Cardiac muscle cell (in vitro differentiated cells and primary cell): ENCODE measurements around the gene ZRANB2. TPM values are rescaled to one million over a fixed set of nuclear protein-coding genes. Genes with fewer than 3 reads are reported as not detected.

Experiments used
- DNase-seq, 2 donors: peaks; one replicate each; pipeline versions ENCODE4 v3.0.0 to v3.0.0-alpha.2; 2010 to 2017; ENCODE audit warnings: low read depth in 1 of 2, low spot score in 1 of 2
- H3K27ac ChIP-seq: fragments of 200-600 bp; sonication (generic); 2 replicates; pipeline ENCODE4 v1.5.1; 2016
- H3K27me3 ChIP-seq: fragments of 200-600 bp; sonication (generic); 2 replicates; pipeline ENCODE4 v1.6.0; 2016; ENCODE audit warnings: control low read depth
- H3K36me3 ChIP-seq: fragments of 200-600 bp; sonication (generic); 2 replicates; pipeline ENCODE4 v1.5.1; 2016; ENCODE audit warnings: control low read depth
- H3K4me1 ChIP-seq: fragments of 200-600 bp; sonication (generic); 2 replicates; pipeline ENCODE4 v1.8.1; 2017; ENCODE audit warnings: low read depth, mild to moderate bottlenecking, mixed run types
- H3K4me3 ChIP-seq: fragments of 200-600 bp; sonication (generic); 2 replicates; pipeline ENCODE4 v1.5.1; 2016; ENCODE audit warnings: mild to moderate bottlenecking
- H3K9me3 ChIP-seq: fragments of 200-600 bp; sonication (generic); 2 replicates; pipeline ENCODE4 v1.5.1; 2017; ENCODE audit warnings: low read depth, mild to moderate bottlenecking, control low read depth
- CTCF ChIP-seq: IDR thresholded peaks from 2 replicates; pipeline ENCODE4 v1.5.1; 2012; ENCODE audit warnings: low read depth, mild to moderate bottlenecking, low read length
- polyA plus RNA-seq: library from polyadenylated mRNA; unstranded; fragments of >200 nt; fragmentation: Nextera tagmentation; extraction: Ambion mirVana; gene quantifications from 2 replicates; pipeline ENCODE4 v1.2.1, GENCODE V29; 2016
- total RNA-seq: library from RNA; depleted of rRNA; stranded (reverse); fragments of >200 nt; gene quantifications from 2 replicates; pipeline ENCODE4 v1.2.3, GENCODE V29; 2016

Gene ZRANB2
- total and polyA plus RNA-seq, 2 experiments from 2014 or later = 53.6 to 119 TPM

- no peaks in the 10 kb centered on the region for H3K4me1 ChIP-seq
- no peak for DNase-seq
- no peak for TF ChIP-seq CTCF
- no peak overlapping the region for H3K4me3 ChIP-seq
- peaks cover 5% of the 10 kb centered on the region for H3K27me3 ChIP-seq
- no peaks in the 10 kb centered on the region for H3K36me3 ChIP-seq
- no peaks in the 10 kb centered on the region for H3K9me3 ChIP-seq
- H3K27ac ChIP-seq = no peak overlapping the region
Measured at GRCh38 chr1:71028981-71029380, 51.9 kb downstream of the ZRANB2 start.

- no peak for TF ChIP-seq CTCF
Measured at GRCh38 chr1:71027991-71028390, 52.8 kb downstream of the ZRANB2 start.

GRCh38 chr1:71026093-71026492 lies 54.7 kb downstream of the ZRANB2 start:
- Histone ChIP-seq H3K27me3 (peaks cover 5% of the 10 kb centered on the region), H3K4me1 (peaks cover 3% of the 10 kb centered on the region), H3K9me3 (no peaks in the 10 kb centered on the region), H3K27ac (no peak overlapping the region), H3K4me3 (no peak overlapping the region), H3K36me3 (no peaks in the 10 kb centered on the region)
- TF ChIP-seq CTCF = no peak
- DNase-seq = no peak

More at GRCh38 chr1:71027991-71028390, 52.8 kb downstream of the ZRANB2 start:
- Histone ChIP-seq H3K36me3 (no peaks in the 10 kb centered on the region), H3K9me3 (no peaks in the 10 kb centered on the region), H3K27me3 (peaks cover 5% of the 10 kb centered on the region), H3K4me1 (no peaks in the 10 kb centered on the region), H3K4me3 (no peak overlapping the region), H3K27ac (no peak overlapping the region)
- DNase-seq = no peak

- peaks cover 22% of the 10 kb centered on the region for H3K4me1 ChIP-seq
- peaks cover 5% of the 10 kb centered on the region for H3K27me3 ChIP-seq
- H3K36me3 ChIP-seq = no peaks in the 10 kb centered on the region
- no peak for TF ChIP-seq CTCF
- no peaks in the 10 kb centered on the region for H3K9me3 ChIP-seq
- no peak overlapping the region for H3K27ac ChIP-seq
- DNase-seq = no peak
- H3K4me3 ChIP-seq = no peak overlapping the region
Measured at GRCh38 chr1:71023515-71023914, 57.3 kb downstream of the ZRANB2 start.

- peaks cover 5% of the 10 kb centered on the region for H3K27me3 ChIP-seq
- no peaks in the 10 kb centered on the region for H3K36me3 ChIP-seq
- no peak overlapping the region for H3K4me3 ChIP-seq
- H3K9me3 ChIP-seq = no peaks in the 10 kb centered on the region
- peak overlapping the region; percentile 36 for H3K27ac ChIP-seq
- no peak for TF ChIP-seq CTCF
- H3K4me1 ChIP-seq = peaks cover 26% of the 10 kb centered on the region
- DNase-seq = peak in 1 of 2 donors; percentile 91
Measured at GRCh38 chr1:71019233-71019969, 61.4 kb downstream of the ZRANB2 start.
